PC-9 (cell line): ENCODE data around the gene IGFL4. TPM values are rescaled to one million over a fixed set of nuclear protein-coding genes. Genes with fewer than 3 reads are reported as not detected.
A peak's percentile ranks its signal among the peaks of the same experiment; 100 is the strongest.

ENCODE experiments used
- BruUV-seq: library from RNA; stranded (reverse); fragments of 400-500 nt; replicated peaks from 2 replicates; lab custom pipeline; 2021; lab: Mats Ljungman, UMichigan
- CTCF ChIA-PET: fragments of 300-600 bp; sonication (Branson Sonifier 250); formaldehyde crosslinking; loops from one replicate; lab custom pipeline; 2022; ENCODE audit warnings: antibody characterized with exemption; lab: Charles Lee
- POLR2A ChIA-PET: fragments of 300-600 bp; sonication (Branson Sonifier 250); formaldehyde crosslinking; loops from one replicate; lab custom pipeline; 2022; ENCODE audit warnings: antibody characterized with exemption; ENCODE audit not compliant: unreplicated experiment; lab: Charles Lee
- DNase-seq, 2 experiments: peaks; one replicate each; pipeline versions ENCODE4 v3.0.0 to v3.0.0-alpha.2; 2015 to 2022; ENCODE audit warnings: mixed read lengths in 1 of 2
- H2AFZ ChIP-seq: fragments of 200-600 bp; sonication (generic); 2 replicates; pipeline ENCODE4 v1.8.1; 2017; ENCODE audit warnings: antibody characterized with exemption
- H3F3A ChIP-seq: fragments of 200-600 bp; sonication (generic); 2 replicates; pipeline ENCODE4 v1.8.1; 2017; ENCODE audit warnings: antibody characterized with exemption, mild to moderate bottlenecking, low read depth; ENCODE audit not compliant: insufficient read depth
- H3K27ac ChIP-seq: fragments of 200-600 bp; sonication (generic); 2 replicates; pipeline ENCODE4 v1.6.1; 2016; ENCODE audit warnings: mixed run types
- H3K27me3 ChIP-seq: fragments of 200-600 bp; sonication (generic); 2 replicates; pipeline ENCODE4 v1.6.1; 2016; ENCODE audit warnings: low read depth, mixed run types; ENCODE audit not compliant: insufficient read depth
- H3K36me3 ChIP-seq: fragments of 200-600 bp; sonication (generic); 2 replicates; pipeline ENCODE4 v1.6.1; 2016; ENCODE audit warnings: low read depth, mixed run types
- H3K4me1 ChIP-seq: fragments of 200-600 bp; sonication (generic); replicated peaks from 2 replicates; pipeline ENCODE4 v1.6.1; 2016; ENCODE audit warnings: mixed run types; ENCODE audit not compliant: insufficient read depth
- H3K4me2 ChIP-seq: fragments of 200-600 bp; sonication (generic); 2 replicates; pipeline ENCODE4 v1.6.1; 2017; ENCODE audit warnings: mixed run types
- H3K4me3 ChIP-seq: fragments of 200-600 bp; sonication (generic); 2 replicates; pipeline ENCODE4 v1.6.1; 2016; ENCODE audit warnings: mixed run types
- H3K79me2 ChIP-seq: fragments of 200-600 bp; sonication (generic); 2 replicates; pipeline ENCODE4 v1.6.1; 2017; ENCODE audit warnings: low read depth, mixed run types
- H3K9me2 ChIP-seq: fragments of 200-600 bp; sonication (generic); 2 replicates; pipeline ENCODE4 v1.8.1; 2017; ENCODE audit warnings: mild to moderate bottlenecking; ENCODE audit not compliant: insufficient read depth
- H3K9me3 ChIP-seq: fragments of 200-600 bp; sonication (generic); 2 replicates; pipeline ENCODE4 v1.8.1; 2016; ENCODE audit warnings: low read depth; ENCODE audit not compliant: insufficient read depth
- H4K20me1 ChIP-seq: fragments of 200-600 bp; sonication (generic); 2 replicates; pipeline ENCODE4 v1.8.1; 2017; ENCODE audit not compliant: insufficient read depth
- CTCF ChIP-seq: fragments of 200-600 bp; sonication (generic); conservative IDR thresholded peaks from 2 replicates; pipeline ENCODE4 v1.6.1; 2017; ENCODE audit warnings: mixed run types, antibody characterized with exemption, mild to moderate bottlenecking, moderate library complexity
- EZH2 ChIP-seq: fragments of 200-600 bp; sonication (generic); IDR thresholded peaks from 2 replicates; pipeline ENCODE4 v1.8.0; 2017; ENCODE audit warnings: antibody characterized with exemption, low read depth
- intact Hi-C: fragments of 100-400 bp; cut with micrococcal nuclease; formaldehyde crosslinking; loops from one replicate; pipeline ENCODE4 v1.10.0; 2022; ENCODE audit not compliant: unreplicated experiment
- total RNA-seq: library from RNA; stranded (reverse); gene quantifications from 2 replicates; pipeline ENCODE4 v1.2.3, GENCODE V29; 2021

Gene IGFL4
- total RNA-seq, 1 experiment from 2014 or later, result not detected

- Histone ChIP-seq H3K27me3 (no peaks in the 10 kb centered on the region), H3F3A (peaks cover 57% of the 10 kb centered on the region), H3K9me3 (peaks cover 13% of the 10 kb centered on the region; the same call in 1 of the 2 replicates), H3K27ac (peak overlapping the region; percentile 11; the same call in 1 of the 2 replicates), H3K4me2 (no peak overlapping the region), H2AFZ (no peak overlapping the region), H3K79me2 (no peaks in the 10 kb centered on the region), H3K9me2 (no peaks in the 10 kb centered on the region), H3K4me3 (no peak overlapping the region), H3K4me1 (peaks cover 60% of the 10 kb centered on the region), H3K36me3 (no peaks in the 10 kb centered on the region), H4K20me1 (no peaks in the 10 kb centered on the region)
- ChIA-PET POLR2A (no interaction called here), CTCF (no interaction called here)
- DNase-seq, result peak; percentile 23 to 87
- BruUV-seq, result no TSS peak
- intact Hi-C loops, result no loop called here
- TF ChIP-seq EZH2, result no peak
- TF ChIP-seq CTCF, result no peak
Observed at GRCh38 chr19:46065486-46066071, 24.8 kb upstream of the IGFL4 start.

- Histone ChIP-seq H3K27me3 (peaks cover 5% of the 10 kb centered on the region; the same call in 1 of the 2 replicates), H2AFZ (no peak overlapping the region), H3F3A (peaks cover 37% of the 10 kb centered on the region), H4K20me1 (no peaks in the 10 kb centered on the region), H3K27ac (no peak overlapping the region), H3K4me2 (no peak overlapping the region), H3K4me3 (no peak overlapping the region), H3K9me3 (peaks cover 13% of the 10 kb centered on the region; the same call in 1 of the 2 replicates), H3K36me3 (no peaks in the 10 kb centered on the region), H3K9me2 (no peaks in the 10 kb centered on the region), H3K79me2 (no peaks in the 10 kb centered on the region), H3K4me1 (peaks cover 38% of the 10 kb centered on the region)
- ChIA-PET CTCF (no interaction called here), POLR2A (no interaction called here)
- no peak for TF ChIP-seq CTCF
- TF ChIP-seq EZH2, result no peak
- intact Hi-C loops, result no loop called here
- BruUV-seq, result no TSS peak
- DNase-seq, result no peak
Observed at GRCh38 chr19:46063201-46063600, 22.4 kb upstream of the IGFL4 start.

GRCh38 chr19:46060012-46060411 lies 19.2 kb upstream of the IGFL4 start:
- Histone ChIP-seq H3F3A (peaks cover 5% of the 10 kb centered on the region), H2AFZ (no peak overlapping the region), H3K4me1 (peaks cover 6% of the 10 kb centered on the region; the same call in 1 of the 2 replicates), H3K79me2 (no peaks in the 10 kb centered on the region), H3K4me3 (no peak overlapping the region), H3K9me2 (no peaks in the 10 kb centered on the region), H3K27ac (no peak overlapping the region), H4K20me1 (no peaks in the 10 kb centered on the region), H3K9me3 (peaks cover 13% of the 10 kb centered on the region; the same call in 1 of the 2 replicates), H3K27me3 (peaks cover 9% of the 10 kb centered on the region; the same call in 1 of the 2 replicates), H3K4me2 (no peak overlapping the region), H3K36me3 (no peaks in the 10 kb centered on the region)
- ChIA-PET POLR2A (no interaction called here), CTCF (no interaction called here)
- intact Hi-C loops, result no loop called here
- DNase-seq, result no peak
- TF ChIP-seq CTCF, result no peak
- no TSS peak for BruUV-seq
